Colonic mucosa (tissue), 4 donors: ENCODE data around the gene PTPMT1. TPM values are rescaled to one million over a fixed set of nuclear protein-coding genes. Genes with fewer than 3 reads are reported as not detected.
"Not testable (repeated sequence)": the region's sequence is repeated elsewhere in the genome, so short reads cannot be mapped to it uniquely, and the experiment has no call there.

ENCODE experiments used
- DNase-seq: peaks from one replicate; pipeline ENCODE4 v3.0.0-alpha.2; 2020
- H3K27ac ChIP-seq: fragments of 200-600 bp; one replicate; pipeline ENCODE4 v1.8.0; 2021
- H3K27me3 ChIP-seq: fragments of 200-600 bp; one replicate; pipeline ENCODE4 v1.8.0; 2021
- H3K36me3 ChIP-seq: fragments of 200-600 bp; one replicate; pipeline ENCODE4 v1.8.0; 2021
- H3K4me1 ChIP-seq: fragments of 200-600 bp; one replicate; pipeline ENCODE4 v1.8.0; 2021; ENCODE audit warnings: mild to moderate bottlenecking
- H3K4me3 ChIP-seq: fragments of 200-600 bp; one replicate; pipeline ENCODE4 v1.8.0; 2021
- H3K9ac ChIP-seq, 2 donors: one replicate each; pipeline ENCODE4 v1.7.0; 2013; ENCODE audit warnings: control low read depth in 2 of 2, low read depth in 2 of 2, low read length in 2 of 2
- H3K9me3 ChIP-seq: fragments of 200-600 bp; one replicate; pipeline ENCODE4 v1.8.0; 2021
- CTCF ChIP-seq: fragments of 200-600 bp; IDR thresholded peaks from one replicate; pipeline ENCODE4 v1.8.0; 2022; ENCODE audit warnings: antibody characterized with exemption, mild to moderate bottlenecking
- intact Hi-C: fragments of 100-400 bp; cut with DNase I; formaldehyde crosslinking; loops from one replicate; pipeline ENCODE4 v1.14.1; 2022
- total RNA-seq, 2 donors: library from RNA; stranded (reverse); fragmentation: NEBNext Ultra II Directional in 1 of 2; extraction: Animal tissue kit (Norgen Biotek cat#: 25700) in 1 of 2; gene quantifications; one replicate each; pipeline ENCODE4 v1.2.1, GENCODE V29; 2021
- donor health status: healthy.
- donor health status: DM: no; HTN: no; CAD: no.
- donor health status: DM: no; HTN: no; CAD: no.

The PTPMT1 gene
- total RNA-seq, 2 donors from 2014 or later: 33.6 to 52.5 TPM

- no peaks in the 10 kb centered on the region for H3K36me3 ChIP-seq
- TF ChIP-seq CTCF: no peak
- peaks cover 6% of the 10 kb centered on the region for H3K4me1 ChIP-seq
- peak overlapping the region; percentile 22 for H3K27ac ChIP-seq
- no peak overlapping the region for H3K9ac ChIP-seq
- no peaks in the 10 kb centered on the region for H3K9me3 ChIP-seq
- DNase-seq: peak; percentile 46
- H3K27me3 ChIP-seq: no peaks in the 10 kb centered on the region
- no peak overlapping the region for H3K4me3 ChIP-seq
- intact Hi-C loops: no loop called here
Measured at GRCh38 chr11:47523490-47524225, 41.7 kb upstream of the PTPMT1 start.

GRCh38 chr11:47524291-47524874 lies 41.0 kb upstream of the PTPMT1 start:
- Histone ChIP-seq H3K9me3 (no peaks in the 10 kb centered on the region), H3K27me3 (no peaks in the 10 kb centered on the region), H3K27ac (peak overlapping the region; percentile 22), H3K4me3 (no peak overlapping the region), H3K36me3 (no peaks in the 10 kb centered on the region), H3K9ac (no peak overlapping the region), H3K4me1 (peaks cover 4% of the 10 kb centered on the region)
- DNase-seq: no peak
- no peak for TF ChIP-seq CTCF
- intact Hi-C loops: no loop called here

- H3K9me3 ChIP-seq, H3K36me3 ChIP-seq, H3K27me3 ChIP-seq, DNase-seq, intact Hi-C loops, H3K9ac ChIP-seq, H3K4me1 ChIP-seq, H3K27ac ChIP-seq, H3K4me3 ChIP-seq: not testable (repeated sequence)
Measured at GRCh38 chr11:47526032-47526431, 39.4 kb upstream of the PTPMT1 start.

- H3K36me3 ChIP-seq: no peaks in the 10 kb centered on the region
- no peak overlapping the region for H3K4me3 ChIP-seq
- no peak for DNase-seq
- H3K27ac ChIP-seq: no peak overlapping the region
- H3K9ac ChIP-seq: no peak overlapping the region
- H3K27me3 ChIP-seq: no peaks in the 10 kb centered on the region
- H3K9me3 ChIP-seq: no peaks in the 10 kb centered on the region
- no peak for TF ChIP-seq CTCF
- intact Hi-C loops: no loop called here
- H3K4me1 ChIP-seq: peaks cover 4% of the 10 kb centered on the region
Measured at GRCh38 chr11:47527186-47527585, 38.2 kb upstream of the PTPMT1 start.

- Histone ChIP-seq H3K4me1 (no peaks in the 10 kb centered on the region), H3K27ac (no peak overlapping the region), H3K36me3 (no peaks in the 10 kb centered on the region), H3K27me3 (no peaks in the 10 kb centered on the region), H3K9ac (no peak overlapping the region), H3K9me3 (no peaks in the 10 kb centered on the region), H3K4me3 (no peak overlapping the region)
- TF ChIP-seq CTCF: no peak
- no peak for DNase-seq
- intact Hi-C loops: no loop called here
Measured at GRCh38 chr11:47529951-47530350, 35.4 kb upstream of the PTPMT1 start.

GRCh38 chr11:47530721-47531120 lies 34.7 kb upstream of the PTPMT1 start:
- H3K27ac ChIP-seq, H3K4me1 ChIP-seq, intact Hi-C loops, H3K4me3 ChIP-seq, H3K9ac ChIP-seq, DNase-seq, H3K9me3 ChIP-seq, H3K27me3 ChIP-seq, H3K36me3 ChIP-seq: not testable (repeated sequence)
